ENCODE measurements around the gene CETN1. TPM values are rescaled to one million over a fixed set of nuclear protein-coding genes. Genes with fewer than 3 reads are reported as not detected.

CETN1 gene
- total RNA-seq, 4 donors from 2014 or later = not detected

GRCh38 chr18:574865-575645, 5.1 kb upstream of the CETN1 start:
- ATAC-seq = no peak
- TF ChIP-seq EP300 (IDR thresholded peaks at IDR 0.05) (no peak), CTCF (IDR thresholded peaks at IDR 0.05) (no peak), POLR2A (IDR thresholded peaks at IDR 0.05) (no peak), POLR2AphosphoS5 (IDR thresholded peaks at IDR 0.05) (no peak)
- 34 to 58% methylated on average over 2 to 5 of the region's 5 CpGs for WGBS, 2 donors (ENCODE audit: low coverage in 1 of 2)
- Histone ChIP-seq H3K4me3 (no peak overlapping the region), H3K27ac (no peak overlapping the region), H3K27me3 (no peaks in the 10 kb centered on the region), H3K36me3 (no peaks in the 10 kb centered on the region), H3K4me1 (peaks cover 0 to 36% (median 4%) of the 10 kb centered on the region in 3 donors), H3K9me3 (no peaks in the 10 kb centered on the region)

DNA sequence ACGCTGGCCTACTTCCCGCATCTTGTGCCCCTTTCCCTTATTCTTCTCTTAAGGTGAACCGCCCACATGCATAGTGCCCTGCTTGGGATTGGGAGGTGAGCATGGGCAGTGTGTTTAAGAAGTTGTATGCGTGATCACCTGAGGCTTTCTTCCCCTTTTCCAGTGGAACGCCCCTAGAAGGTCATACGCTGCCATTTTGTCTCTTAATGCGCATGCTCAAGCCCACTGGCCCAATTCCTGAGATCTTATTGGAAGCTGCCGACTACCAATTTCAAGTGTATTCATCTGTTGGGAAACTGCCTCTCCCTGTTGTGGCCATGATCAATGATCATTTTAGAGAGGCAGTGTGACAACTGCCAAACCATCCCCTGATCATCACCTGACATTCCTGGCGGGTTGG, 3.3 kb upstream of the CETN1 start:
- Histone ChIP-seq H3K9me3 (no peaks in the 10 kb centered on the region), H3K4me1 (peaks cover 0 to 43% (median 4%) of the 10 kb centered on the region in 3 donors), H3K36me3 (no peaks in the 10 kb centered on the region), H3K27ac (no peak overlapping the region), H3K27me3 (no peaks in the 10 kb centered on the region), H3K4me3 (no peak overlapping the region)
- TF ChIP-seq POLR2A (IDR thresholded peaks at IDR 0.05) (no peak), CTCF (IDR thresholded peaks at IDR 0.05) (no peak), EP300 (IDR thresholded peaks at IDR 0.05) (no peak), POLR2AphosphoS5 (IDR thresholded peaks at IDR 0.05) (no peak)
- 93 to 95% methylated on average over 3 to 8 of the region's 9 CpGs for WGBS, 2 donors (ENCODE audit: low coverage in 1 of 2)
- no peak for ATAC-seq

GRCh38 chr18:577643-578375, 2.4 kb upstream of the CETN1 start:
- H3K27ac ChIP-seq = no peak overlapping the region
- no peaks in the 10 kb centered on the region for H3K9me3 ChIP-seq
- H3K4me3 ChIP-seq = no peak overlapping the region
- WGBS, 2 donors (ENCODE audit: low coverage in 1 of 2) = 30 to 45% methylated on average over 3 to 4 of the region's 4 CpGs
- no peak for TF ChIP-seq POLR2AphosphoS5 (IDR thresholded peaks at IDR 0.05)
- no peak for TF ChIP-seq EP300 (IDR thresholded peaks at IDR 0.05)
- TF ChIP-seq CTCF (IDR thresholded peaks at IDR 0.05) = no peak
- TF ChIP-seq POLR2A (IDR thresholded peaks at IDR 0.05) = no peak
- no peak for ATAC-seq
- no peaks in the 10 kb centered on the region for H3K27me3 ChIP-seq
- H3K36me3 ChIP-seq = no peaks in the 10 kb centered on the region
- peaks cover 4 to 52% (median 4%) of the 10 kb centered on the region in 3 donors for H3K4me1 ChIP-seq

DNA sequence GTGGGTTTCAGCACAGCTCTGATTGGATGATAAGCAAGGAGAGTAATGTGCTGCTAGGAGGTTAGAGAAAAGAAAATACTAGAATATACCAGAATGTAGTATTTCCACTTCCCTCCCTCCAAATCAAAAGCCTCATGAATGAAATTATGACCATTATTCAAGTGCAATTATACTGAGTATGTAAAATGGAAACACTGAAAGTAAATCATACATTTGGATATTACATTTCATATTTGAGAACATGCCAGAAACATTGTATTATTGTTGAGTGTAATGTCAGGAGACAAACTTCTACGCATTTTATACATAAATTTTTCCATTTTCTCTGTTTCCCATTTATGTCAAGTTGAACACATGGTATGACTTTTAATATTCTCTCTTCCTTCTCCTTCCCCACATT, 942 bp upstream of the CETN1 start:
- peaks cover 4 to 48% (median 4%) of the 10 kb centered on the region in 3 donors for H3K4me1 ChIP-seq
- ATAC-seq = no peak
- H3K27ac ChIP-seq = no peak overlapping the region
- no peak overlapping the region for H3K4me3 ChIP-seq
- H3K36me3 ChIP-seq = no peaks in the 10 kb centered on the region
- WGBS, 2 donors (ENCODE audit: low coverage in 1 of 2) = 91 to 94% methylated on average over 1 of the region's 1 CpG
- H3K27me3 ChIP-seq = no peaks in the 10 kb centered on the region
- H3K9me3 ChIP-seq = peaks cover 0 to 7% (median 0%) of the 10 kb centered on the region in 3 donors
- TF ChIP-seq EP300 (IDR thresholded peaks at IDR 0.05) (no peak), POLR2A (IDR thresholded peaks at IDR 0.05) (no peak), CTCF (IDR thresholded peaks at IDR 0.05) (no peak), POLR2AphosphoS5 (IDR thresholded peaks at IDR 0.05) (no peak)

Measured in gastroesophageal sphincter (tissue), 4 donors.